Sigmoid colon (tissue), 7 donors: Measurements from ENCODE around the gene TMEM225B. TPM values are rescaled to one million over a fixed set of nuclear protein-coding genes. Genes with fewer than 3 reads are reported as not detected.

ENCODE experiments used
- DNase-seq: peaks from one replicate; pipeline ENCODE4 v3.0.0-alpha.2; 2019
- H3K27ac ChIP-seq, 4 donors: fragments of 200-600 bp; sonication (generic); one replicate each; pipeline ENCODE4 v1.5.1; 2016 to 2019; ENCODE audit warnings: mild to moderate bottlenecking in 1 of 4
- H3K27me3 ChIP-seq, 3 donors: fragments of 200-600 bp; sonication (generic); one replicate each; pipeline ENCODE4 v1.5.1; 2019; ENCODE audit warnings: mild to moderate bottlenecking in 1 of 3
- H3K36me3 ChIP-seq, 4 donors: fragments of 200-600 bp; sonication (generic); one replicate each; pipeline ENCODE4 v1.5.1; 2016 to 2019
- H3K4me1 ChIP-seq, 4 donors: fragments of 200-600 bp; sonication (generic); one replicate each; pipeline ENCODE4 v1.5.1; 2017 to 2019
- H3K4me3 ChIP-seq, 4 donors: fragments of 200-600 bp; sonication (generic); one replicate each; pipeline ENCODE4 v1.5.1; 2017 to 2019; ENCODE audit warnings: mild to moderate bottlenecking in 2 of 4, moderate library complexity in 1 of 4
- H3K9me3 ChIP-seq, 4 donors: fragments of 200-600 bp in 3 of 4; sonication (generic) in 3 of 4; one replicate each; pipeline versions ENCODE4 v1.5.1 to v1.6.1; 2013 to 2019
- CTCF ChIP-seq, 4 experiments: fragments of 450-650 bp in 3 of 4; fragments of 200-600 bp in 1 of 4; IDR thresholded peaks; one replicate each; pipeline ENCODE4 v1.5.1; 2016 to 2019; ENCODE audit warnings: antibody characterized with exemption in 4 of 4, mild to moderate bottlenecking in 3 of 4, moderate library complexity in 2 of 4
- EP300 ChIP-seq, 4 donors: sonication (generic); formaldehyde crosslinking; IDR thresholded peaks; one replicate each; pipeline ENCODE4 v1.6.1; 2017; ENCODE audit warnings: antibody characterized with exemption in 4 of 4
- POLR2A ChIP-seq, 2 donors: fragments of 450-650 bp; IDR thresholded peaks; one replicate each; pipeline ENCODE4 v1.6.1; 2016; ENCODE audit warnings: antibody characterized with exemption in 2 of 2, mild to moderate bottlenecking in 2 of 2, moderate library complexity in 2 of 2
- POLR2AphosphoS5 ChIP-seq, 4 donors: sonication (generic); formaldehyde crosslinking; IDR thresholded peaks; one replicate each; pipeline ENCODE4 v1.6.1; 2017; ENCODE audit warnings: antibody characterized with exemption in 4 of 4
- WGBS, 2 donors: extraction: QIAGEN DNeasy Blood & Tissue Kit; methylation state at CpG; one replicate each; pipeline ENCODE4 v1.1.7; 2013; 5-methylcytosine and 5-hydroxymethylcytosine counted together
- intact Hi-C: fragments of 100-400 bp; cut with DNase I; formaldehyde crosslinking; loops from one replicate; pipeline ENCODE4 v1.15.1; 2023
- polyA plus RNA-seq, 3 donors: library from polyadenylated mRNA; stranded (reverse); fragments of 200-250 nt; gene quantifications; one replicate each; pipeline ENCODE4 v1.2.3, GENCODE V29; 2013
- total RNA-seq, 4 donors: library from RNA; depleted of rRNA; stranded (reverse); fragments of >200 nt; gene quantifications; one replicate each; pipeline ENCODE4 v1.1.0, GENCODE V29; 2016
- donor health status: healthy with polysubstance abuse.
- donor health status: Bipolar disorder and iron deficiency.
- donor health status: healthy.

TMEM225B gene
- total and polyA plus RNA-seq, 7 donors: 0.38 to 1.8 (median 0.41) TPM; not detected in 4

- TF ChIP-seq POLR2A (IDR thresholded peaks at IDR 0.05) (no peak), CTCF (IDR thresholded peaks at IDR 0.05) (no peak), EP300 (IDR thresholded peaks at IDR 0.05) (no peak), POLR2AphosphoS5 (IDR thresholded peaks at IDR 0.05) (no peak)
- DNase-seq: no peak
- Histone ChIP-seq H3K4me1 (no peaks in the 10 kb centered on the region), H3K27ac (no peak overlapping the region), H3K27me3 (no peaks in the 10 kb centered on the region), H3K9me3 (no peaks in the 10 kb centered on the region), H3K36me3 (no peaks in the 10 kb centered on the region), H3K4me3 (no peak overlapping the region)
- 73 to 86% methylated on average over 3 of the region's 3 CpGs for whole genome bisulfite sequencing, 2 donors
- intact Hi-C loops: no loop called here
Observed at GRCh38 chr7:99588868-99589267, 9.2 kb upstream of the TMEM225B start.

GRCh38 chr7:99594948-99595745 is 2.9 kb upstream of the TMEM225B start:
- no peak for TF ChIP-seq POLR2AphosphoS5 (IDR thresholded peaks at IDR 0.05)
- no peak for TF ChIP-seq EP300 (IDR thresholded peaks at IDR 0.05)
- TF ChIP-seq POLR2A (IDR thresholded peaks at IDR 0.05): no peak
- no peak for TF ChIP-seq CTCF (IDR thresholded peaks at IDR 0.05)

GRCh38 chr7:99596408-99596955 is 1.6 kb upstream of the TMEM225B start:
- Histone ChIP-seq H3K27ac (no peak overlapping the region), H3K4me1 (no peaks in the 10 kb centered on the region), H3K36me3 (no peaks in the 10 kb centered on the region), H3K4me3 (no peak overlapping the region), H3K27me3 (no peaks in the 10 kb centered on the region), H3K9me3 (no peaks in the 10 kb centered on the region)
- intact Hi-C loops: no loop called here
- DNase-seq: no peak
- 80 to 97% methylated on average over 1 of the region's 1 CpG for WGBS, 2 donors
- TF ChIP-seq EP300 (IDR thresholded peaks at IDR 0.05): no peak

More at GRCh38 chr7:99594948-99595745, 2.9 kb upstream of the TMEM225B start:
- Histone ChIP-seq H3K4me3 (no peak overlapping the region), H3K27me3 (no peaks in the 10 kb centered on the region), H3K4me1 (no peaks in the 10 kb centered on the region), H3K27ac (no peak overlapping the region), H3K36me3 (no peaks in the 10 kb centered on the region), H3K9me3 (no peaks in the 10 kb centered on the region)
- no peak for DNase-seq
- intact Hi-C loops: no loop called here
- WGBS, 2 donors: 69 to 84% methylated on average over 7 of the region's 7 CpGs

GRCh38 chr7:99599836-99600235 is 1.8 kb downstream of the TMEM225B start:
- Histone ChIP-seq H3K27ac (no peak overlapping the region), H3K36me3 (no peaks in the 10 kb centered on the region), H3K4me3 (no peak overlapping the region), H3K27me3 (no peaks in the 10 kb centered on the region), H3K4me1 (no peaks in the 10 kb centered on the region), H3K9me3 (no peaks in the 10 kb centered on the region)
- 64 to 81% methylated on average over 4 of the region's 4 CpGs for WGBS, 2 donors
- TF ChIP-seq POLR2AphosphoS5 (IDR thresholded peaks at IDR 0.05) (no peak), CTCF (IDR thresholded peaks at IDR 0.05) (no peak), POLR2A (IDR thresholded peaks at IDR 0.05) (no peak), EP300 (IDR thresholded peaks at IDR 0.05) (no peak)
- intact Hi-C loops: no loop called here
- DNase-seq: no peak

- intact Hi-C loops: no loop called here
- 76 to 79% methylated on average over 7 of the region's 7 CpGs for WGBS, 2 donors
- no peaks in the 10 kb centered on the region for H3K27me3 ChIP-seq
- H3K4me1 ChIP-seq: no peaks in the 10 kb centered on the region
- no peak for DNase-seq
- no peaks in the 10 kb centered on the region for H3K36me3 ChIP-seq
- H3K9me3 ChIP-seq: no peaks in the 10 kb centered on the region
- no peak for TF ChIP-seq POLR2AphosphoS5 (IDR thresholded peaks at IDR 0.05)
- no peak for TF ChIP-seq POLR2A (IDR thresholded peaks at IDR 0.05)
- TF ChIP-seq EP300 (IDR thresholded peaks at IDR 0.05): no peak
- TF ChIP-seq CTCF (IDR thresholded peaks at IDR 0.05): no peak
- H3K4me3 ChIP-seq: no peak overlapping the region
- H3K27ac ChIP-seq: no peak overlapping the region
Observed at GRCh38 chr7:99601656-99602310, 3.7 kb downstream of the TMEM225B start.
